Stimulated activated CD8-positive, alpha-beta memory T cell treated with anti-CD3 and anti-CD28 coated beads, Interleukin-12 subunit alpha, Interleukin-12 subunit beta, amount 100 ng/mL, for 24 hours (primary cell): ENCODE data around the gene LMBR1.

Experiments
- DNase-seq: peaks from one replicate; pipeline ENCODE4 v3.0.0-alpha.2; 2020; ENCODE audit errors: extremely low read depth

Gene LMBR1

GRCh38 chr7:156795415-156795814 lies 97.6 kb downstream of the LMBR1 start:
- DNase-seq = no peak

- no peak for DNase-seq
Observed at GRCh38 chr7:156793334-156793733, 99.6 kb downstream of the LMBR1 start.

- DNase-seq = no peak
Observed at GRCh38 chr7:156792611-156793010, 100.4 kb downstream of the LMBR1 start.

- no peak for DNase-seq
Observed at GRCh38 chr7:156791241-156791640, 101.7 kb downstream of the LMBR1 start.

GRCh38 chr7:156790264-156790663 lies 102.7 kb downstream of the LMBR1 start:
- no peak for DNase-seq

GRCh38 chr7:156785998-156786543 lies 106.9 kb downstream of the LMBR1 start:
- no peak for DNase-seq

GRCh38 chr7:156783864-156784263 lies 109.1 kb downstream of the LMBR1 start:
- no peak for DNase-seq

GRCh38 chr7:156781972-156782371 lies 111.0 kb downstream of the LMBR1 start:
- DNase-seq = no peak

GRCh38 chr7:156780724-156781455 lies 112.1 kb downstream of the LMBR1 start:
- no peak for DNase-seq

- DNase-seq = no peak
Observed at GRCh38 chr7:156778668-156779067, 114.3 kb downstream of the LMBR1 start.

- no peak for DNase-seq
Observed at GRCh38 chr7:156778201-156778600, 114.8 kb downstream of the LMBR1 start.

GRCh38 chr7:156777364-156778069 lies 115.5 kb downstream of the LMBR1 start:
- no peak for DNase-seq

- no peak for DNase-seq
Observed at GRCh38 chr7:156776527-156776926, 116.5 kb downstream of the LMBR1 start.

- no peak for DNase-seq
Observed at GRCh38 chr7:156773966-156774365, 119.0 kb downstream of the LMBR1 start.

- no peak for DNase-seq
Observed at GRCh38 chr7:156772725-156773124, 120.3 kb downstream of the LMBR1 start.

GRCh38 chr7:156768698-156769472 lies 124.1 kb downstream of the LMBR1 start:
- no peak for DNase-seq

GRCh38 chr7:156766666-156767065 lies 126.3 kb downstream of the LMBR1 start:
- no peak for DNase-seq

- DNase-seq = no peak
Observed at GRCh38 chr7:156765901-156766656, 126.9 kb downstream of the LMBR1 start.

- DNase-seq = no peak
Observed at GRCh38 chr7:156764766-156765165, 128.2 kb downstream of the LMBR1 start.

GRCh38 chr7:156764016-156764669 lies 128.8 kb downstream of the LMBR1 start:
- DNase-seq = no peak

GRCh38 chr7:156759579-156760202 lies 133.3 kb downstream of the LMBR1 start:
- no peak for DNase-seq
